ENCODE measurements around the gene ASCL5.

DNA sequence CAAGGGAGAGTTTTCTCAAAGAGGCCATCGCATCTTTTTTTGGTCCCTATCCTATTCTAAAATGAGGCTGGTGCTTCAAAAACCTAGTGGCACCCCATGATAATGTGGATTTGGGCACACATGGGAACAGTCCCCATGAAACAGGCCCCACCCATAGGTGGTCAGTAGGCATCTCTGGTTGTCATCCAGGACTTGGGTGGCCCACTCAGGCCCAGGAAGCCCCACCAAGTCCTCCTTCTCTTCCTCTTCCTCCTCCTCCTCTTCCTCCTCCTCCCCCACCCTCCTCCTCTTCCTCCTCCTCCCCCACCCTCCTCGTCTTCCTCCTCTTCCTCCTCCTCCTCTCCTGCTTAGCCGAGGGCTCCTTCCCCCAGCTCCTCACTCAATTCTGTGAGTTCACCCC lies 15.3 kb downstream of the ASCL5 start:
- TF ChIP-seq, protein P1, sequence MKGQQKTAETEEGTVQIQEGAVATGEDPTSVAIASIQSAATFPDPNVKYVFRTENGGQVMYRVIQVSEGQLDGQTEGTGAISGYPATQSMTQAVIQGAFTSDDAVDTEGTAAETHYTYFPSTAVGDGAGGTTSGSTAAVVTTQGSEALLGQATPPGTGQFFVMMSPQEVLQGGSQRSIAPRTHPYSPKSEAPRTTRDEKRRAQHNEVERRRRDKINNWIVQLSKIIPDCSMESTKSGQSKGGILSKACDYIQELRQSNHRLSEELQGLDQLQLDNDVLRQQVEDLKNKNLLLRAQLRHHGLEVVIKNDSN (IDR thresholded peaks at IDR 0.05), result no peak
- TF ChIP-seq CEBPB (IDR thresholded peaks at IDR 0.05), result no peak
- no peak for TF ChIP-seq EP300 (IDR thresholded peaks at IDR 0.05; ENCODE audit: borderline replicate concordance)
- no peak for TF ChIP-seq YY1 (IDR thresholded peaks at IDR 0.05; ENCODE audit: low read depth)
- no peak for TF ChIP-seq ZBTB7A (IDR thresholded peaks at IDR 0.05; ENCODE audit: low read depth)
- TF ChIP-seq, protein P2, sequence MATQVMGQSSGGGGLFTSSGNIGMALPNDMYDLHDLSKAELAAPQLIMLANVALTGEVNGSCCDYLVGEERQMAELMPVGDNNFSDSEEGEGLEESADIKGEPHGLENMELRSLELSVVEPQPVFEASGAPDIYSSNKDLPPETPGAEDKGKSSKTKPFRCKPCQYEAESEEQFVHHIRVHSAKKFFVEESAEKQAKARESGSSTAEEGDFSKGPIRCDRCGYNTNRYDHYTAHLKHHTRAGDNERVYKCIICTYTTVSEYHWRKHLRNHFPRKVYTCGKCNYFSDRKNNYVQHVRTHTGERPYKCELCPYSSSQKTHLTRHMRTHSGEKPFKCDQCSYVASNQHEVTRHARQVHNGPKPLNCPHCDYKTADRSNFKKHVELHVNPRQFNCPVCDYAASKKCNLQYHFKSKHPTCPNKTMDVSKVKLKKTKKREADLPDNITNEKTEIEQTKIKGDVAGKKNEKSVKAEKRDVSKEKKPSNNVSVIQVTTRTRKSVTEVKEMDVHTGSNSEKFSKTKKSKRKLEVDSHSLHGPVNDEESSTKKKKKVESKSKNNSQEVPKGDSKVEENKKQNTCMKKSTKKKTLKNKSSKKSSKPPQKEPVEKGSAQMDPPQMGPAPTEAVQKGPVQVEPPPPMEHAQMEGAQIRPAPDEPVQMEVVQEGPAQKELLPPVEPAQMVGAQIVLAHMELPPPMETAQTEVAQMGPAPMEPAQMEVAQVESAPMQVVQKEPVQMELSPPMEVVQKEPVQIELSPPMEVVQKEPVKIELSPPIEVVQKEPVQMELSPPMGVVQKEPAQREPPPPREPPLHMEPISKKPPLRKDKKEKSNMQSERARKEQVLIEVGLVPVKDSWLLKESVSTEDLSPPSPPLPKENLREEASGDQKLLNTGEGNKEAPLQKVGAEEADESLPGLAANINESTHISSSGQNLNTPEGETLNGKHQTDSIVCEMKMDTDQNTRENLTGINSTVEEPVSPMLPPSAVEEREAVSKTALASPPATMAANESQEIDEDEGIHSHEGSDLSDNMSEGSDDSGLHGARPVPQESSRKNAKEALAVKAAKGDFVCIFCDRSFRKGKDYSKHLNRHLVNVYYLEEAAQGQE (IDR thresholded peaks at IDR 0.05; ENCODE audit: low read depth), result no peak
- TF ChIP-seq TAF1 (IDR thresholded peaks at IDR 0.05; ENCODE audit: low read depth), result no peak
- TF ChIP-seq CREB1 (IDR thresholded peaks at IDR 0.05; ENCODE audit: low read depth), result no peak
- no peak for TF ChIP-seq FOXM1 (IDR thresholded peaks at IDR 0.05; ENCODE audit: borderline replicate concordance, low read depth)
